Measurements from ENCODE around the gene DACH1. TPM values are rescaled to one million over a fixed set of nuclear protein-coding genes. Genes with fewer than 3 reads are reported as not detected.

Gene DACH1
- total and polyA plus RNA-seq, 2 of the 8 experiments (the other 6 are each of a cell fraction or from before 2014, with no cell fraction given) = 0.12 to 0.67 TPM

- Histone ChIP-seq H2BK12ac (ENCODE audit: low read depth, low read length) (no peak overlapping the region), H3K4me3 (ENCODE audit: extremely low read depth in 1 of 4, insufficient read depth in 2 of 4, low read depth in 3 of 4, low read length in 4 of 4) (no peak overlapping the region), H3K79me2 (ENCODE audit: control insufficient read depth in 1 of 2, insufficient read depth in 2 of 2, low read length in 2 of 2) (no peaks in the 10 kb centered on the region), H3K36me3 (ENCODE audit: control insufficient read depth in 2 of 4, insufficient read depth in 4 of 4, low read length in 3 of 4) (no peaks in the 10 kb centered on the region), H3K27me3 (replicated peaks in 1 of 4; ENCODE audit: control insufficient read depth in 3 of 4, extremely low read depth in 1 of 4, insufficient read depth in 3 of 4, low read length in 3 of 4) (no peaks in the 10 kb centered on the region), H3K79me1 (ENCODE audit: low read depth, low read length) (no peaks in the 10 kb centered on the region), H2AK5ac (ENCODE audit: low read depth, low read length) (no peak overlapping the region), H3K27ac (ENCODE audit: low read depth, low read length) (no peak overlapping the region), H3K23me2 (ENCODE audit: low read depth, low read length) (no peaks in the 10 kb centered on the region), H3K9ac (replicated peaks in 1 of 4; ENCODE audit: extremely low read depth in 1 of 4, low read depth in 3 of 4, low read length in 3 of 4) (no peak overlapping the region), H2BK120ac (replicated peaks; ENCODE audit: low read depth, low read length) (no peak overlapping the region), H3K9me3 (ENCODE audit: insufficient read depth in 2 of 2, low read depth in 1 of 2, low read length in 1 of 2) (no peaks in the 10 kb centered on the region), H4K91ac (replicated peaks; ENCODE audit: insufficient read length, low read length) (no peak overlapping the region), H2BK20ac (ENCODE audit: low read length) (no peak overlapping the region), H3K56ac (replicated peaks; ENCODE audit: insufficient read length, low read depth, low read length) (no peak overlapping the region), H2AFZ (ENCODE audit: low read length) (no peak overlapping the region), H3K4me1 (replicated peaks in 1 of 4; ENCODE audit: control insufficient read depth in 3 of 4, insufficient read depth in 4 of 4, low read length in 3 of 4) (no peaks in the 10 kb centered on the region), H3K4ac (replicated peaks; ENCODE audit: insufficient read length, low read depth, low read length) (no peak overlapping the region), H4K8ac (ENCODE audit: extremely low read depth, insufficient read depth, low read length) (no peak overlapping the region), H4K5ac (ENCODE audit: insufficient read length, low read depth, low read length) (no peak overlapping the region), H4K20me1 (replicated peaks in 1 of 2; ENCODE audit: control insufficient read depth in 1 of 2, insufficient read depth in 2 of 2, low read length in 2 of 2) (no peaks in the 10 kb centered on the region), H2BK5ac (ENCODE audit: low read depth, low read length) (no peak overlapping the region), H3K14ac (ENCODE audit: insufficient read length) (no peak overlapping the region), H3K18ac (ENCODE audit: extremely low read depth, low read length) (no peak overlapping the region), H3K4me2 (ENCODE audit: insufficient read depth in 1 of 2, low read depth in 2 of 2, low read length in 2 of 2) (no peak overlapping the region), H2BK15ac (ENCODE audit: low read length) (no peak overlapping the region), H3K23ac (ENCODE audit: insufficient read length) (no peak overlapping the region)
- 87% methylated on average over 16 of the region's 16 CpGs; no CpG with 5 or more reads in 1 of the 2 experiments for WGBS, 2 experiments (ENCODE audit: extremely low coverage in 1 of 2, insufficient coverage in 1 of 2, insufficient read length in 1 of 2, insufficient replicate concordance in 2 of 2, low coverage in 1 of 2, low lambda C conversion rate in 2 of 2, missing lambda C conversion rate in 1 of 2)
- no peak for TF ChIP-seq CREB1 (IDR thresholded peaks at IDR 0.05)
- TF ChIP-seq SUZ12 (IDR thresholded peaks at IDR 0.05; ENCODE audit: low read length) = no peak
- CTCF ChIA-PET (ENCODE audit: partially characterized antibody) = interaction anchor here (0.6 to 0.8 kb wide), 2 partner anchors 44 to 642 kb away, joined by 3 to 4 read pairs; no protein-coding TSS in a partner anchor
- POLR2A ChIA-PET (ENCODE audit: partially characterized antibody) = no interaction called here
- DNase-seq (ENCODE audit: low read depth in 1 of 2, low spot score in 2 of 2) = no peak
- no peak for FAIRE-seq
Observed at GRCh38 chr13:71524613-71525304, 342.2 kb downstream of the DACH1 start.

Measured in H1 (cell line).